ENCODE results near the gene DTWD2.
A peak's percentile ranks its signal among the peaks of the same experiment; 100 is the strongest.
"Not testable (repeated sequence)": the region's sequence is repeated elsewhere in the genome, so short reads cannot be mapped to it uniquely, and the experiment has no call there.

The DTWD2 gene

GRCh38 chr5:118987988-118988865, at the start of gene DTWD2:
DTWD2 (minus strand) TSS chr5:118988547; CDS start chr5:118988511, 36 bp downstream.
- DNase-seq (ENCODE audit: low read depth in 2 of 2): peak; percentile 81 to 87

- DNase-seq (ENCODE audit: low read depth in 2 of 2): no peak
Measured at GRCh38 chr5:119037496-119038215, 49.3 kb upstream of the DTWD2 start.

- no peak for DNase-seq (ENCODE audit: low read depth in 2 of 2)
Measured at GRCh38 chr5:119036101-119036762, 47.9 kb upstream of the DTWD2 start.

GRCh38 chr5:119033135-119033534, 44.8 kb upstream of the DTWD2 start:
- DNase-seq (ENCODE audit: low read depth in 2 of 2): no peak

- DNase-seq (ENCODE audit: low read depth in 2 of 2): no peak
Measured at GRCh38 chr5:119032656-119033055, 44.3 kb upstream of the DTWD2 start.

- DNase-seq (ENCODE audit: low read depth in 2 of 2): no peak
Measured at GRCh38 chr5:119031905-119032304, 43.6 kb upstream of the DTWD2 start.

GRCh38 chr5:119031011-119031886, 42.9 kb upstream of the DTWD2 start:
- no peak for DNase-seq (ENCODE audit: low read depth in 2 of 2)

- no peak for DNase-seq (ENCODE audit: low read depth in 2 of 2)
Measured at GRCh38 chr5:119028575-119028974, 40.2 kb upstream of the DTWD2 start.

GRCh38 chr5:119022773-119023172, 34.4 kb upstream of the DTWD2 start:
- DNase-seq (ENCODE audit: low read depth in 2 of 2): no peak

- no peak for DNase-seq (ENCODE audit: low read depth in 2 of 2)
Measured at GRCh38 chr5:119022017-119022745, 33.8 kb upstream of the DTWD2 start.

- no peak for DNase-seq (ENCODE audit: low read depth in 2 of 2)
Measured at GRCh38 chr5:119021149-119021732, 32.9 kb upstream of the DTWD2 start.

GRCh38 chr5:119019949-119020348, 31.6 kb upstream of the DTWD2 start:
- DNase-seq (ENCODE audit: low read depth in 2 of 2): no peak

GRCh38 chr5:119019501-119019900, 31.2 kb upstream of the DTWD2 start:
- no peak for DNase-seq (ENCODE audit: low read depth in 2 of 2)

- DNase-seq (ENCODE audit: low read depth in 2 of 2): no peak
Measured at GRCh38 chr5:119017994-119018393, 29.6 kb upstream of the DTWD2 start.

- no peak for DNase-seq (ENCODE audit: low read depth in 2 of 2)
Measured at GRCh38 chr5:119016125-119016774, 27.9 kb upstream of the DTWD2 start.

- DNase-seq (ENCODE audit: low read depth in 2 of 2): no peak
Measured at GRCh38 chr5:119011186-119011585, 22.8 kb upstream of the DTWD2 start.

- DNase-seq (ENCODE audit: low read depth in 2 of 2): no peak
Measured at GRCh38 chr5:119010206-119010605, 21.9 kb upstream of the DTWD2 start.

GRCh38 chr5:119009131-119009530, 20.8 kb upstream of the DTWD2 start:
- DNase-seq (ENCODE audit: low read depth in 2 of 2): no peak

GRCh38 chr5:118999696-119000095, 11.3 kb upstream of the DTWD2 start:
- no peak for DNase-seq (ENCODE audit: low read depth in 2 of 2)

- not testable (repeated sequence) for DNase-seq (ENCODE audit: low read depth in 2 of 2)
Measured at GRCh38 chr5:118998861-118999260, 10.5 kb upstream of the DTWD2 start.

Measured in stimulated activated CD8-positive, alpha-beta memory T cell treated with anti-CD3 and anti-CD28 coated beads, Interleukin-15, amount 100 ng/mL, for 4 hours (primary cell).